NCI-H146 treated with DMSO at 0.1 percent for 48 hours (cell line): ENCODE measurements around the gene MYRIP.
"Not testable (repeated sequence)": the region's sequence is repeated elsewhere in the genome, so short reads cannot be mapped to it uniquely, and the experiment has no call there.

Source experiments
- DNase-seq: peaks from one replicate; lab custom pipeline; 2025; ENCODE audit not compliant: unreplicated experiment; lab: John Stamatoyannopoulos, UW

Gene MYRIP

GRCh38 chr3:40078590-40078989 is 269.2 kb downstream of the MYRIP start:
- DNase-seq = no peak

- no peak for DNase-seq
These were observed 269.9 kb downstream of the MYRIP start for GRCh38 chr3:40079203-40079846.

- DNase-seq = no peak
These were observed 270.4 kb downstream of the MYRIP start for GRCh38 chr3:40079847-40080240.

DNA sequence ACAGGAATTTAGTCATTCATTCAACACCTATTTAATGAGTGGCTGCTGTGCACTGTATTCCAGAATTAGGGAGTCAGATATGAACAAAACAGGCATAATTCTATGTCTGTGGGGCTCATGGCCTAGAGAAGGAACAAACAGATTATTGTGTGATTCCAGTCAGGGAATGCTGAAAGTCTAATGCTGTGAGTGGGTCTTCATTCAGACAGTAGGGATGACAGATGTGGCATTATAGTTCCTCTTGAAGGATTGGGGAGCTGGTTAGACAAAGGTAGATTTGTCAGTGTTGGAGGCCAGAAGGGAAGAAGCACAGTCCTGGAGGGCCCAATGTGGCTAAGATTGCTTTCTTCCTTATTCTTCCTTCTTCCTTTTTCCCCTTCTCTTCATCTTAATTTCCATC is 273.7 kb downstream of the MYRIP start:
- no peak for DNase-seq

DNA sequence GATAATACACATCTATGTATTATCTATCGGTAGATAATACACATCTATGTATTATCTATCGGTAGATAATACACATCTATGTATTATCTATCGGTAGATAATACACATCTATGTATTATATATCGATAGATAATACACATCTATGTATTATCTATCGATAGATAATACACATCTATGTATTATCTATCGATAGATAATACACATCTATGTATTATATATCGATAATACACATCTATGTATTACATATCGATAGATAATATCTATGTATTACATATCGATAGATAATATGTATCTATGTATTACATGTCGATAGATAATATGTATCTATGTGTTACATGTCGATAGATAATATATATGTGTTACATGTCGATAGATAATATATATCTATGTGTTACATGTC is 275.0 kb downstream of the MYRIP start:
- DNase-seq = not testable (repeated sequence)

DNA sequence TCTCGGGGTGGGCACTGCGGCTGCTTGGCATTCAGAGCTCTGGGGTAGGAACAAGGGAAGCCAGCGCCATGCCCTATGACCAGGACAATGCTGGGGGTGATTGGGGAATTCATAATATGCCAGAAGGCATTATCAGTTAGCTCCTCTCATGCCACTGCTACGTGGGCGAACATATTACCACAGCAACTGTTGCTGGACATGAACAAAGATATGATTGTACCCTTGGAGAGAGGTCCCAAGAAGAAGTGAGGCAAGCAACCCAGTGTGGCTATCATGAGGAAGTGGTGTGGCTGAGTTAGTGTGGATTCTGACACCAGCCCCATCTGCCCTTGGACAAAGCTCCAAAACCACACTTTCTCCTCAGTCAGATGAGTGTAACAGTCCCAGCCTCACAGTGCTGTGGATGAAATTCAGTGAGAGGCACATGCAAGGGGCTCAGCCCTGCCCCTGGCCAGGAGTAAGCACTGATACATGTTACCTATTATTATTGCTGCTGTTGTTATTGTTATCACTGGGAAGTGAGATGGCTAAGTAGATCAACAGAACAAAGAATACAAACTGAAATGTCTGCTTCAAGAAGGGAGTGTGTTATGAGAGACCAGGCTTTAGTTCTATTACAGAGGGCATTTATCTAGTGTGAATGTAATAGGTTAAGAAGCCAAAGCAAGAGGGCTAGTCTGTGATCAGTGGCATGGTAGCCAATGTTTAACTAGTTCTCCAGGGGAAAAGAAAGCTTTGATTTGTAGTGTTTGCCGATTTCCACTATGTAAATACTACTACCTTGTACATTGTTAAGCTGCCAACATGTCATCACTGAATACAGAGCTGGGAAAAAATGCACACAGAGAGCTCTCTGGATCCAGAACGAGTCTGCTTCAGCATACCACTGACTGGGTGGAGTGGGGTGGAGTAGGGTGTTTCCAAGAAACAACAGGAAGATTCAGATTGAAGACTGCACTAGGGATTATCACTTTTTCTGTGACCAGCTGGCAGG is 277.8 kb downstream of the MYRIP start:
- DNase-seq = no peak

- DNase-seq = no peak
These were observed 279.2 kb downstream of the MYRIP start for GRCh38 chr3:40088527-40089170.

DNA sequence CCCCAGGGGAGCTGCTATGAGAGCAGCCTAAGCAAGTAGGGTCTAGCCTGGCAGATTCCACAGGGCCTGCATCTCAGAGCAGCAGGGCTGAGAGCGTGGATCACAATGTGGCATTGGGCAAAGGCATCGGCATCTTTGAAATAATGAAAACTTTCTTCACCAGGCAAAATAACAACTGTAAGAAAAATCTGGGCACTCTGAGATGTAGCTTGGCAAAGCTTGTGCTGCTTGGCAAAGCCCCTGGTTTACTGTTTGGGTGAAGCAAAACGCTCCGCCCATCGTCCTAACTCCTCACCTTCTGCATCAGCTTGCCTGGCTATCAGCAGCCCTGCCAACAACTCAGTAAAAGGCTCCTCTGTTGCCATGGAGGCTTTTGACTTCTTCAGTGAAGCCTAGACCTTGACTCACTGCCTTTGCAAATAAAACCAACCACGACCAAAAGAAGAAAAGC is 287.3 kb downstream of the MYRIP start:
- DNase-seq = no peak

DNA sequence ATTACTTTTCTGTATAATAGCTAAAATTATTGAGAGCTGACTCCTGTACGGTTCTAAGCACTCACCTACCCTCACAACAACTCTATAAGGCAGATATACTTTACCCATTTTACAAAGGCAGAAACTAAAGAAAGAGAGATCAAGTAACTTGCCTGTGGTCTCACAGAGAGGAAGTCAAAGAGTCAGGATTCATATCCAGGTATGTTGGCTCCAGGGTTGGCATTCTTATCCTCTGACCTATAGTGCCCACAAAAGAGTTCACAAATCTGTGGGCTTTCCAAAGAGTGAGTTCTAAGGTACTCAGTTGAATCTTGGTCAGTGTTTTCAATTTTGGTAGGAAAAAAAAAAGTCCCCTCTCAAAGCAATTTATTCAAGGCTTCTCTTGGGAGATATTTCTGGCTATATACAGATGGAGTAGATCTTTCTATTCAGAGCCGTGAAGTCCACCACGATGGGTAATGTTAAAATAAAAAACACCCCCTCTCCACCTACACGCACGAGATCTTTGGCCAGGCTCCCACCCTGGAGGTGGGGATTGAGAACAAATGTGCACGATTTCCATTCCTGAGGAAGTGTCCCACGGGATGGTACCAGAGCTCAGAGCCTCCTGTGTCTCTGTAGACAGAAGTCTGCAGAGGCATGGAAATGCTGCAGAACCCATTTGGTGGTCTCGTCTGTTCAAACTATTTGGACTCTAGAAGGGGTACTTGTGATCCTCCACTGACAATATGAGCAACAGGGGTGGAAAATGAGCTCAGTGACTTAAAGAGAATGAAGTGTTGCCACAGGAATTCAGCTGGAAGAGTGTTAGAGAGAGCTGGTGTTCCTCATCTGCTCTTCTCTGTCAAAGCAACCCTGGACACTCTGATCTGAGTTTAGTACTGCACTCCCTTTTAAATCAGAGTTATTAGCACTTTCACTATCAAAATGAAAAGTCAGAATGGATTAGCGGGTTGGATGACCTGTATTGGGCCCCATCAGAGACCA is 288.0 kb downstream of the MYRIP start:
- no peak for DNase-seq

DNA sequence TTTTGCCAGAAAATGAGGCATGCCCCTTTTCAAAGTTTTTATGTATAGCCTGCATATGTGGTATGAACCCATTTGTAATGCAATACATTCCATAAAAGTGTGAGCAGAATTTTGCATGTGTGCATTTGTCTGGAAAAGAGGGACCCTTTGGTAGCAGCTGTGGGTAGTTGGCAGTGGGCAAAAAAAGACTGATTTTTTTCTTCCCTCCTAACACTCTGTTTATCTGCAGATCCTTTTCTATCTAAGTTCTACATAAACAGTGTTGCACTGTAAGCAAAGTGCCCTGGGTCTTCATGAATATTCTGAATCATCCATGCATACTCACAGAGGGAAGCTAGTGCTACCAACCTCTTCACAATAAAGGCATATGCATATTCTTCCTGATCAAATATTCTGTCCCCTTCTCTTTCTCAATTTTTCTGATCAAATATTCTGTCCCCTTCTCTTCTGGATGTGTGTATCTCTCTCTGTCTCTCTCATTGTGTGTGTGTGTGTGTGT is 288.9 kb downstream of the MYRIP start:
- DNase-seq = no peak

DNA sequence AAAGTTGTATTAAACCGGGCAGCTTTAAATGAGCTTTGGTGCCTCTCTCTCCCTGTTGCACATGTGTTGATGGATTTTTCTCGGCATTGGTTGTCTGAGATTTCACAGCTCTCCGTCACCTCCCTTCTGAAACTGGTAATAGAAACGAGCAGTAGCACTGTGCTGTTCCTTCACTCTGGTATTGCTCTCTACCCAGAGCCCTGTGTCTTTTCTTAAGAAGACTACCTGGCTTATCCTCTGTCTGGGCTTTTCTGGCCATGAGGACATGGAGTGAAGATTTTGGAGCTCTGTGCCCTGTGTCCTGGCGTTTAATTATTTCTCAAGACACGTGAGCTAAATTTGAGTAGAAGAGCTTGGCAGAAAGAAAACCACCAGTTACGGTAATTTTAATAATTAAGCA is 290.5 kb downstream of the MYRIP start:
- no peak for DNase-seq

DNA sequence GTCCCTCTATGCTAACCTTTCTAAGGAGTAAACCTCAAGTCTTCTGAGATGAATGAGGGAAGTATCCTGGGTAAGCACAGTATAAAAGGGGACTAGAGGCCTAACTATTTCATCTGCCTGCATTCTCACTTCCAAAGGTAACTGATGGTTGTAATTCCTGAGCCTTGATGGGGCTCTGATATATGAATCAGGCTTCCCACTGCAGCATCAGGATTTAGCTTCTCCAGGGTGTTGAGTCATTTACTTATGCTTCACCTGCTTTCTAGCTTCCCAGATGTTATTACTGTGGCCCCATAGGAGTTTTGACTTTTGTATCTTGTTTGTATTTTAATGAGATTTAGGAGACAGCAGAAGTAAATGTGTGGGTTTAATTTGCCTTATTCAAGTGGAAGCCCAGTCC is 292.8 kb downstream of the MYRIP start:
- no peak for DNase-seq

- DNase-seq = no peak
These were observed 294.4 kb downstream of the MYRIP start for GRCh38 chr3:40103829-40104228.

GRCh38 chr3:40104441-40104840 is 295.0 kb downstream of the MYRIP start:
- DNase-seq = no peak

DNA sequence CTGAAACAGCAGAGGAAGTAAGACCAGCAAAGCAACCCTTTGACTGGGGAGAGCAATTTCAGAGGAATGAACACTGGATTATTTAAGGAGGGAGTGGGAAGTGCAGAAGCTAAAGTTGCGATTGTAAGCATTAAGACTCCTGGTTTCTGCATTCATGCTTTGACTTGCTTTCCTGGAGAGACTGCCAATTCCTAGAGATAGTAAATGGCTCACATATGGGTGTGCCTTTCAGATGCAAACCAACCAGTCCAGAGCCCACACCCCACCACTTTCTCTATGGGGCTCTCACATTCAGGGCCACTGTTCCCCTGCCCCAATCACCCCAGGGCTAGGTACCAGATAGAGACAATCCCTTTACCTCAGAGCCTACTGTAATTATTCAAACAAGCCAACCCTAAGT is 299.2 kb downstream of the MYRIP start:
- no peak for DNase-seq

DNA sequence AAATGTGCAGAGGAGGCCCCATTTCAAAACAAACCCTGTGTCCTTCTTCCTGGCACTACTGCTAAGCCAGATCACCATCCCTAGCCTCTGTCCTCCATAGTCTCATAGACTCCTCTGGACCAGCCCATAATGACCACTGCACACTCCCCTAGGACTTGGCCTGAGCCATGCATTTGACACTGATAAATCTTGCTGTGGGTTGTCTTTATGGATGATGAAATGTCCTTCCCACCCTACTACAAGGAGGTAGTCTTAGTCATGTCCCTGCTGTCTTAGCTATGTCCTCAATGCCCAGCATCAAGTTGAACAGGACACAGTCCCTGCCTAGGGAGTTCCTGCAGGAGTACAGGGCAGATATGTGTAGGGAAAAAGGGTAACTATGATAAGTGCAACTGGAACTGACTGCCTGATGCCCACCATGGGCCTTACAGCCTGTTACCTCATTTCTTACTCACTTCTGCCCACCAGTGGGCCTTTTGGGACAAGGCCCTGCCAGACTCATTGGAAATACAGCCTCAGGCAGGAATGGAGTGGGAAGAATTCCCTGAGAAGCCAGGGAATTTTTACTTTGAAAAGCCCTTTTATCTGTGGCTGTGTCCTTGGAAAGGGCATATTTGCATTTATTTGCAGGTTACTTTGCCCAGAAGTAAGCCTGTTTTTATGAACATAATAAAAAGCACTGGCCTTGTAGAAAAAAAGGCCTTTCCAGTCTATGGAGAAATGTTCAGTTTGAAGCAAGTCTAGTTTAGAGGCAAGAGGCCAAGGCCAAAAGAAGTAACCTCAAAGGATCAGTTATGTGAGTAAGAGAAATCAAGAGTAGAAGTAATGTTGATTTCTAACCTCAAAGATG is 300.5 kb downstream of the MYRIP start:
- no peak for DNase-seq

- no peak for DNase-seq
These were observed 307.2 kb downstream of the MYRIP start for GRCh38 chr3:40116478-40117177.

DNA sequence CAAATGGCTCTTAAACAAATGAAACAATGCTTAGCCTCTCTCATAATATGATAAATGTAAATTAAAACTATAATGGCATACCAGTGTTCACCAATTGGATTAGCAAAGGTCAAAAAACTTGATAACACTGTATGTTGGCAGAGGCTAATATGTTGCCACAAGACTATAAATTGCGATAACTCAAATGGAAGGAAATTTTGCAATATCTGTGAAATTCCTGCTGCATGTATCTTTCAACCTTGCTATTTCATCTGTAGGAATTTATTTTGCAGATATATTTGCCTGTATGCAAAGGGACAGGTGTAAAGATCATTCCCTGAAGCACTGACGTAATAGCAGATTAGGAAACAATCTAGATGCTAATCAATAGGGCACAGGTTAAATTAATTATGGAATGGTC is 308.7 kb downstream of the MYRIP start:
- no peak for DNase-seq
